Measurements from ENCODE around the gene NKD2.

The NKD2 gene

GRCh38 chr5:1005904-1006655, 2.5 kb upstream of the NKD2 start:
- no peak overlapping the region for H3K4me3 ChIP-seq (ENCODE audit: low read depth, low read length)
- TF ChIP-seq, protein P1, sequence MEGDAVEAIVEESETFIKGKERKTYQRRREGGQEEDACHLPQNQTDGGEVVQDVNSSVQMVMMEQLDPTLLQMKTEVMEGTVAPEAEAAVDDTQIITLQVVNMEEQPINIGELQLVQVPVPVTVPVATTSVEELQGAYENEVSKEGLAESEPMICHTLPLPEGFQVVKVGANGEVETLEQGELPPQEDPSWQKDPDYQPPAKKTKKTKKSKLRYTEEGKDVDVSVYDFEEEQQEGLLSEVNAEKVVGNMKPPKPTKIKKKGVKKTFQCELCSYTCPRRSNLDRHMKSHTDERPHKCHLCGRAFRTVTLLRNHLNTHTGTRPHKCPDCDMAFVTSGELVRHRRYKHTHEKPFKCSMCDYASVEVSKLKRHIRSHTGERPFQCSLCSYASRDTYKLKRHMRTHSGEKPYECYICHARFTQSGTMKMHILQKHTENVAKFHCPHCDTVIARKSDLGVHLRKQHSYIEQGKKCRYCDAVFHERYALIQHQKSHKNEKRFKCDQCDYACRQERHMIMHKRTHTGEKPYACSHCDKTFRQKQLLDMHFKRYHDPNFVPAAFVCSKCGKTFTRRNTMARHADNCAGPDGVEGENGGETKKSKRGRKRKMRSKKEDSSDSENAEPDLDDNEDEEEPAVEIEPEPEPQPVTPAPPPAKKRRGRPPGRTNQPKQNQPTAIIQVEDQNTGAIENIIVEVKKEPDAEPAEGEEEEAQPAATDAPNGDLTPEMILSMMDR (IDR thresholded peaks at IDR 0.05; ENCODE audit: low read depth, low read length): no peak

GRCh38 chr5:1006656-1007071, 1.9 kb upstream of the NKD2 start:
- no peak overlapping the region for H3K4me3 ChIP-seq (ENCODE audit: low read depth, low read length)
- TF ChIP-seq, protein P1 (IDR thresholded peaks at IDR 0.05; ENCODE audit: low read depth, low read length): no peak

- TF ChIP-seq, protein P1 (IDR thresholded peaks at IDR 0.05; ENCODE audit: low read depth, low read length): no peak
Measured at GRCh38 chr5:1007221-1007680, 1.4 kb upstream of the NKD2 start.

GRCh38 chr5:1007681-1008450, 736 bp upstream of the NKD2 start:
- H3K4me3 ChIP-seq (ENCODE audit: low read depth, low read length): no peak overlapping the region

More at GRCh38 chr5:1007221-1007680, 1.4 kb upstream of the NKD2 start:
- H3K4me3 ChIP-seq (ENCODE audit: low read depth, low read length): no peak overlapping the region

GRCh38 chr5:1009359-1010180, 968 bp downstream of the NKD2 start:
- TF ChIP-seq, protein P1 (IDR thresholded peaks at IDR 0.05; ENCODE audit: low read depth, low read length): no peak
- no peak overlapping the region for H3K4me3 ChIP-seq (ENCODE audit: low read depth, low read length)

More at GRCh38 chr5:1007681-1008450, 736 bp upstream of the NKD2 start:
- TF ChIP-seq, protein P1 (IDR thresholded peaks at IDR 0.05; ENCODE audit: low read depth, low read length): no peak

- no peak overlapping the region for H3K4me3 ChIP-seq (ENCODE audit: low read depth, low read length)
- TF ChIP-seq, protein P1 (IDR thresholded peaks at IDR 0.05; ENCODE audit: low read depth, low read length): 0 out of 2 replicates have a peak, but pooled peaks have one; percentile 3
Measured at GRCh38 chr5:1010181-1010510, 1.5 kb downstream of the NKD2 start.
